ENCODE results near the gene BDNF.
"Not testable (repeated sequence)": the region's sequence is repeated elsewhere in the genome, so short reads cannot be mapped to it uniquely, and the experiment has no call there.

The BDNF gene

DNA sequence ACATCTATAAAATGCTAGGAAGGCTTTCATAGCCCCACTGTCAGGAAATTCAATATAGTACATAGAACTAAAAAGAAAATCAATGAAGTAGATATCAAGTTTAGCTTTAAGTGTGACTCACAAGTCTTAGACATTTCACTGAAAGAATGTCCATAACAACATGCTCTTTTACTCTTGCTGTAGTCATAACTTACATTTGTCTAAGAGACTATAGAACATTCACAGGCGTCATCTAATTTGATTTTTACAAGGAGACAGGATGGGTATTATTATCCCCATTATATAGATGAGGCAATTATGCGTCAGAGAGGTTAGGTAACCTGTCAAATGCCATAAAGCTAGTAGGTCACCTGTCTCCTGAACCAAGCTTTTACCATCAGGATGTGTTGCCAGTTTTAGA, 36.9 kb downstream of the BDNF start:
- no peak for DNase-seq

DNA sequence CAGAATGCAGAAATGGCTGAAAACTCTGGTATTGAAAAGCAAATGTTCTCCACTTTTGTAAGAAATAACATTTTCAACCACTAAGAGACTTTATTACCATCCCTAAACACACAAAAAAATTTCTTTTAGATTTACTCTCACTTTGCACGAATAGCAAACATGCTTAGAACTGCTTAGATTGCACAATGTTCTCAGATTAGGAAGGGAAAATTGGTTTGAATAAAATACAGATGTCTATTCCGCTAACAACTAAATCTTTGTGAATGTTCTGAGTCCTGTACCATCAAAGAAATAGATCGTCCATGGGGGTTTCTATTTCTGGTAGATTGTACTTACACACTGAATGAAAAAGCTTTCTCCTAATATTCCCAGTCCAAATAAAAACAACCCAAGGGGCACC, 40.1 kb downstream of the BDNF start:
- DNase-seq, result no peak

DNA sequence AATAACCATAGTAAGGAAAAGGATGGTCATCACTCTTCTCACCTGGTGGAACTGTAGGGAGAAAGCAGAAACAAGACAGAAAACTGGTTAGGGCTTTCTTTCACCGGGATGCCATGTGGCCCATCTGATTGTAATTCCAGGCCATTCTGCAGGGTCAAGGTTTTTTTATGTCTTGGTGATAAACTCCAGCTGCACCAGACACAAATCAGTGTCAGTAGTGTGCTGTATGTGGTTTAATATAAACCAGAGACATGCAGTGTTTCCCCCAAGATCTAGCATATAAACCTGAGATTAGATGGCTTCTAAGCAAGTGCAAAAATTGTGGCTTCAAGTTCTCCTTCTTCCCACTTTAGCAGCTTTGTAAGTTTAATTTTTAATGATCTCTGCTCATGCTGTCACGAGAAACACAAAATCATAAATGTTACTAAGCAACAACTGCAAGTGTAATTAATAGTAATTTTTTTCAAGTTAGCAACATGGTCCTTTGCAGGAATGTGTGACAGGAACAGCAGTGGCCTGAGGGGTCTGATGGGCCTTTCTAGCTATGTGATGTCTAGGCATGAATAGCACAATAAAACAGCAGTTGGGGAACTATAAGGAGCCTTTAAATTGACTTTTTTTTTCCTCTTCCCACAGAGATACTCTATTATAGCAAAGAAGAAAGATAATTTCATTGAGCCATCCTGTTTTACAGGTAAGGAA, 41.6 kb downstream of the BDNF start:
- DNase-seq, result no peak

DNA sequence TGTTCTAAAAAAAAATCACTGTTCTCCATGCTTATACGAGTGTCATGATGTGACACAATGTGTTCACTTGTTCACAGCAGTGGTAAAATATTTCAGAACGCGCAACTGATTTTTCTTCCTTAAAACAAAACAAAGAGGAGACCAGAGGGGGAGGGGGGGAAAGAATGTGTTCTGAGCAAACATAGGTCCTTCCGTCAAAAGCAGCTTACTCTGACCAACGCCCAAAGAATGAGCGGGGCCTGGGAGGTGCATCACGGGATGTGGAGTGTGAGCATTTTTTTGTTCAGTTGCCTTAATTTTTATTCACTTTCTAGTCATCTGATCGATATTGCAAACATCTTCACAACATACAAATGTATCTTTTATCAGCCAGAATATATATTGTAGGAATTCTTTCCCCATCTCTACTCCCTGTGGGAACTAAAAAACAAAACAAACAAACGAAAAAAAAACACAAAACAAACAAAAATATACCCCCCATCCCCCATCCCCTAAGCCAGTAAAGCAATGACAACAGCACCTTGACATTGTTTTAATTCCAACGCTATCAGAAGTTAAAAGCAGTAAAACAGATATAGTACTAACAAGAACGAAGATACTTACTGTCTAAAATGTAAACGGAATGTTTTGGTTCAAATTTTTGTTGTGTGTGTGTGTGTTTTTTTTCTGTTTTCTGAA, 43.3 kb downstream of the BDNF start:
- DNase-seq, result no peak

DNA sequence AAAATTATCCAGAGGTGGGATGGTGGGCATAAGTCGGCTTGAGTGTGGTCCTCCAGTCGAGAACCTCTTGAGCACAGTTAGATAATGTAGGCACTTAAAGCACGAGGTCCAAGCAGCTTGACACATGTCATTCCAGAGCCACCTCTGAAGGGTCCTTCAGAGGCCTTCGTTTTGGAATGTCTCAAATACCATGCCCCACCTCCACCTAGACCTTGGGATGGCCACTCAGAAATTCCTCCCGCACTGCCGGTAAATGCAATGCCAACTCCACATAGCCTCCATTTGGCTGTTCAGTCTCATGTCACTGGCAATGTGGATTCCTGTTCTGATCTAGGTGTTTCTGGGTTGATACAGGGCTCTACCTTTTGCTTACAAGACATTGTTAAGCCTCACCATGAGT, 43.9 kb downstream of the BDNF start:
- DNase-seq, result no peak

DNA sequence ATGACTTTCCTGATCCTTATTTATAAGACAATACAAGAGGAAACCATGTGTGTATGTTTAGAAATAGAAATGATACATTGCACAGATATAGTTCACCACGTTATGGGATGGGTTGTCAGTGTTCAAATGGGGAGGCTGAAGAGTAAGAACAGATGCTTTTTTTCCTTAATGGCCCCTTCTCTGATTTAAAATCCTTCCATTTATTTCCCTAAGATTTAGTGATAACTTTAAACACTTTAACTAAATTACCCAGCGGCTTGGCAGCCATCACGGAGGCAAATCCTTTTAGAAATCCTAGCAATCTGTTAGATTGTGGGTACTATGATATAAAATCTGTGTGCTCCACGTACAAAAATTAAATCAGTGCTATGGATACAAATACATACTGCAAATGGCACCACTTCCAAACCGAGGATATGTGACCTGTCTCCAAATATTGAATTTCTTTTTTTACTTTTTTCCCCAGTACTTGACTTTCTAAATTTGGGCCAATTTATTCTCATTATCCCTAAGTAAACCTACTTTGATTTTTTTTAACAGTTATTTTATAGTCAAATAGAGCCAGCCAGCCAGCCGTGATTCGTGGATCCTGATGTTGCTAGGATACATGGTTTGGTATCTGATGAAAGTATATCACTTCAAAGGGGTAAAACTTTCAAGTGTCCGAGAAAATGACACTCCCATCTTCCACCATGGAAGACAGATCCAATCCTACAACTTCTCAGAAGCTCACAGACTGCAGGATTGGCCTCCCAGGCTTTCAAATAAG, 46.1 kb downstream of the BDNF start:
- DNase-seq, result no peak

DNA sequence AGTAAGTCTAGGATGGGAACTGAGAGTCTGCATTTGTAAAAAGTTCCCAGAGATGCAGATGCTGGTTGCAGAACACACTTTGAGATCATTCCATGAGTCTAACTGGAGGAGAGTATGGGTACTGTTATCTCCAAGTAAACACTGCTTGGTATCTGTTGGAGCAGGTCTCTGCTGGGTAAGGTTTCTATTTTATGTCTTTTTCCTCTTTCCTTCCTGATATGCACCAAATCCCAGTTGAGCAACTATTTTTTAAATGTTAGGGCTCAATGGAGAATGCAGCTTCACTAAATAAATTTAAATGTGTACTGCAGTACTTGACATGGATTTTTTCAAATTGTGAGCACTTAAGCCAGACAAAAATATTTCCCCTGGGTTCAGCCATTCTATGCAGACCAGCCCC, 48.5 kb downstream of the BDNF start:
- DNase-seq, result no peak

DNA sequence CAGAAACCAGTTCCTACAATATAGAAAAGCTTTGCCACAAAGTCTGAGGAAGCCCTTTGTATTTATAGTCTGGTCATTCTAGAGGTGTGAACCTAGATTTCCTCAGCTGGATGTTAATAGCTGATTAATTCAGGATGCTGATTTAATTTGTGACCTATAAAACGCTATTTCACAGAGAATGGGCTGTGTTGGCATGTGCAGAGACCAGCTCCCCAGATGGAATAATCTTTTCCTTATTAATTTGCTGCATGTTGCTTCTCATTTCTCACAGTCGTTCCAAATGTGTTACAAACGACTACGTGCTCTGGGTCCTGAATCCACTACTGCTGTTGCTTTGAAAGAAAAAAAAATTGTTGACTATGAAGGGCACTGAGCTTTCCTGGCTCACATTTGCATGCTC, 49.3 kb downstream of the BDNF start:
- DNase-seq, result no peak

DNA sequence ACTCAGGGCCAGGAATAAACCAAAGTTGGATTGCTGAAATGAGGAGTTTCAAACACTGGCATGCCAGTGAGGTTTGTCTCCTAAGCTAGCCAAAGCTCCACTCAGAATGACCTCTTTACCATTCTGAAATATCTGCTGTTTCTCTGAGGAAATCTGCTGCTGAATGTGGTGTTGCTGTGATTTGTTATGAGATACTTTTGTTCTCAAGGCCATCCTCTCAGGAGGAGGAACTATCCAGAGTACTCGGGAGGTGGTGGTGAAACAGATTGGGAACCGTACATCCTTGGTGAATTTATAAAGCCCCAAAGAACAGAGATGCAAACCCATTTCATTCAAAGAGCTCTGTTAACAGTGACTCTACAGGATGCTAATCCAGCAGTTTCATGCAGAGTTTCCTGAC, 50.5 kb downstream of the BDNF start:
- DNase-seq, result no peak

DNA sequence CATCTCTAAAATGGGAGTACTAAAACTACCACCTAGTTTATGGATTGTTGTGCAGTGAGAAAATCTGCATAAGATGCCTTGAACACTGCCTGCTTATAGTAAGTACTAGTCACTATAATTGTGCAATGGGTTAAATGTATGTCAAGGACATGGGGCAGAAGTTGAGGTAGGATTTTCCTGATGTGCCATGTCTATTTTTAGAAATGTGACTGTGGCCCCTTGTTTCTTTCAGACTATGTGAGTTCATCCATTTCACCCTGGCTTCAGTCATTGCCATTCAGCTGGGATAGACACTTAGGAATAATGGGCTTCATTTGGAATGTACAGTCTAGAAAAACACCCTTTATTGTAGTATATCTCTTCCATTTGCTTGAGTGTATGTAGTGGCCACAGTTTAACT, 51.4 kb downstream of the BDNF start:
- DNase-seq, result no peak

DNA sequence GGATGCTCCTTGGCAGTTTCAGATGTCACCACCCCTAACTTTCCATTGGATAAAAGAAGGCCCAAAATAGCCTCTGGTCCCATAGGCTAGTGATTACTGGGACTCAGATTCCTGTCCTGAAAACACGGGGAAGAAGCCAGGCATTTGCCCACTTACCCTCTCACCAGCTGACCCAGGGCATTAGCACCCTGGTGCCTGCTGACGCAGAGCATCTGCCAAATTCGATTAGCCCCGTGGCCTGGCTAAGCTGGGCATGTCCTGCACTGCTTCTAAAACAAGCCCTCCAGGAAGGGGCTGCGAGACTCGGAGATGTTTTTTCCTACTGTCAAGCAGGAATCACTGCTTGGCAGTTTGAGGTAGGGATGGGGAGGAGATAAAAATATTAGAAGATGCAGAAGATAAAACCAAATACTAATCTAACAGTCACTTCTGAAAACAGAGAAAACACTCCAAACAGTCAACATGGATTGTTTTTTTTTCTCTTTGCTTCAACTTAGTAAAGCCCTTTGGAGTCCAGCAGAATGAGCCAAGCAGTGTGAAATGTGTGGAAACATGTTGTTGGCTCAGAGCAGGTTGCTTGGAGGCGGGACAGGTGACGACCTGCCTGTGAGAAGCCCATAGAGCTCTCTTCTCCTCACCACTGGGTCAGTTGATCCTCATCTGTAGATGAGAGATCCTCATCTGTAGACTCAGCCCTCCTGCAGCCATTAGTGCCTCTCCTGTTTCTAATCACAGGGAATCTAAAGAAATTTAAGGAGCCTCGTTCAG, 54.0 kb downstream of the BDNF start:
- DNase-seq, result no peak

DNA sequence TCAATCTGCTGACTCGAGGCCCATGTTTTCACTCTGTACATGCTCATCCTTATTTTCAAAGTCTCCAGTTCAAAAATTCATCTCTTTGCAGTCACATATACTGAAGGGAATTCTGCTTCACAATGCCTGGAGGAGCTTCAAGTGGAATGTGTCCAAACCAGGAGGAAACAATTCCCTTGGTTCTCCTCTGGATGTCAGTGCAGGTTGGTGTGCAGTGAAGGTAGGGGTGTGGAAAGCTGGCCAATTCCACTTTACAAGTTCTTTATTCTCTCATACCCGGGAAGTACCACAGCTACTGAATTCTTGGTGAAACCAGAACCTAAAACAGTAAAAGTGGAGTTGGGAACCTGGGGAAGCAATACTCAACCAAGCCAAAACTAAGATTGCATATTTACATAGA, 57.3 kb downstream of the BDNF start:
- no peak for DNase-seq

DNA sequence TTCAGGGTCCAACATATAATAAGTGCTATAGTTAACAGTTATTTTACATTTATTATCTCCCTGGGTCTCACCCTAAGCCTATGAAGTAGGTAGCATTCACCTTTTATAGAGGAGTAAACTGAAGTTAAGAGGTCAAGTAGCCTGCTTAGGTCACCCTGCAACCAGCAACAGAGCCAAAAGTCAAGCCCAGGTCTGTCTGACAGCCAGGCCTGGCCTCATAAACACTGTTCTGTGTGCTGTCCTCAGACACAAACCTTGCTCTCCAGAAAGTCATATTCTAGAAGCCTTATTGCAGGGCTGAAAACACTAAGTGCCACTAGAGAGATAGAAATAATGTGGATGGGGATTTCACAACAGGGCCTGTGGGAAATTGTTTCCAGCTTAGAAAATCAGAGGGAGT, 59.3 kb downstream of the BDNF start:
- DNase-seq, result no peak

DNA sequence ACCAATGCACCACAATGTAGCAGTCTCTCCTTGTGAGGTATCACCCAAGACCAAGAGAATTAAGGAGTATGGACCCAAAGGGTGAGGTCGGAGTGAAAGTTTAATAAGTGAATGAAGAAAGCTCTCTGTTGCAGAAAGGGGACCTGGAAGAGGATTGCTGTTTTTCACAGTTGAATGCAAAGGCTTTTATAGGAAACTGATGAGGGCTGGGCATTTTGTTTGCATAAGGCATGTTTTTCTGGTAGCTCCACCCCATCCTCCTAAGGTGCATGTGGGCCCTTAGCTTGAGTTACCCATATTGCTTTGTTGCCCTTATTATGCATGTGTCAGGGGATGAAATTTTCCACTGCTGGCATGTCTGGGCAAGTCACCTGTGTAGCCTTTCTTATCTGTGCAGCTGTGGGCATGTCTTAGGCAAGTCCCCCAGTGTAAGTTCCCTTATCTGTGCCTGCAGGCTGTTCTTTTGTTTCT, 64.7 kb downstream of the BDNF start:
- no peak for DNase-seq

DNA sequence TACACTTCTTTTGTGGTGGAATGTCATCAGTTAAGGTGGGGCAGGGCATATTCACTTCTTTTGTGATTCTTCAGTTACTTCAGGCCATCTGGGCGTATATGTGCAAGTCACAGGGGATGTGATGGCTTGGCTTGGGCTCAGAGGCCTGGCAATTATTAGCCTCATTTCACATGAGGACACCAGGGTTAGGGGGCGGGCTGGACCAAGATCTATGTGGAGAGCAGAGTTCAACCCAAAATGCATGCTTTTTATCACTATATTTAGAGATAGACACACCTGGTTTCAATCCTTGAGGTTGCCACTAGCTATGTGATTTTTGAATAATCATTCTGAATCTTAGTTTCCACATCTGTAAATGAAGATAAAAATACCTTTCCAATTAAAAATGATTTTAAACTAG, 65.5 kb downstream of the BDNF start:
- not testable (repeated sequence) for DNase-seq

DNA sequence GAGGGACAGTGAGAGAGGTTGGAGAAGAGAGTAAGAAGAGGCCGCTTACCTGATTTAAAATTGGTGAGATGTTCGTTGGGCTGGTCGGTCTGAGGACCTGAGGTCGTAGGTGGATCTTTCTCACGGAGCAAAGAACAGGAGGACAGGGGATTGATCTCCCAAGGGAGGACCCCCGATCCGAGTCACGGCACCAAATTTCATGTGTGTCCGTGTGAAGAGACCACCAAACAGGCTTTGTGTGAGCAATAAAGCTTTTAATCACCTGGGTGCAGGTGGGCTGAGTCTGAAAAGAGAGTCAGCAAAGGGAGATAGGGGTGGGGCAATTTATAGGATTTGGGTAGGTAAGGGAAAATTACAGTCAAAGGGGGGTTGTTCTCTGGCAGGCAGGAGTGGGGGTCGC, 66.0 kb downstream of the BDNF start:
- DNase-seq, result not testable (repeated sequence)

DNA sequence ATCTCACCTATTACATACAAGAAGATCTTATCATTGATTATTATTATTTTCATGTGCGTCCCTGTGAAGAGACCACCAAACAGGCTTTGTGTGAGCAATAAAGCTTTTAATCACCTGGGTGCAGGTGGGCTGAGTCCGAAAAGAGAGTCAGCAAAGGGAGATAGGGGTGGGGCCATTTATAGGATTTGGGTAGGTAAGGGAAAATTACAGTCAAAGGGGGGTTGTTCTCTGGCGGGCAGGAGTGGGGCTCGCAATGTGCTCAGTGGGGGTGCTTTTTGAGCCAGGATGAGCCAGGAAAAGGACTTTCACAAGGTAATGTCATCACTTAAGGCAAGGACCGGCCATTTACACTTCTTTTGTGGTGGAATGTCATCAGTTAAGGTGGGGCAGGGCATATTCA, 71.2 kb downstream of the BDNF start:
- not testable (repeated sequence) for DNase-seq

DNA sequence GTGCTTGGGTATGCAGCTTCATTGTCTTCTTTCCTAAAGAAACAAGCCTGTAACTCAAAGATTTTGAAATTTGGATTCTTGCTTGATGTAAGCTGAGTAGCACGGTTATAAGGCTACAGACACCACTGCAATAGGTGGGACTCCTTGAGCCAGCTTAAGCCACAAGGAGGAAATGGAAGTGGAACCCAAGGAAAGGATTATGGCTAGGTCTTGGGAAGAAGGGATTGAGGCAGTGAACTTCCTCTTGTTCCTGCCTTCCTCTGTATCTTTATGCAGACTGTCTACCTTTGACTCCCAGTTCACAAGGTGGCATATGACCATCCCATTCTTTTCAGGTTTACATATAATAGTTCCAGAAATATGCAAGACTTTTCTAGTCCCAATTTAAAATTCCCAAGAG, 72.3 kb downstream of the BDNF start:
- no peak for DNase-seq

DNA sequence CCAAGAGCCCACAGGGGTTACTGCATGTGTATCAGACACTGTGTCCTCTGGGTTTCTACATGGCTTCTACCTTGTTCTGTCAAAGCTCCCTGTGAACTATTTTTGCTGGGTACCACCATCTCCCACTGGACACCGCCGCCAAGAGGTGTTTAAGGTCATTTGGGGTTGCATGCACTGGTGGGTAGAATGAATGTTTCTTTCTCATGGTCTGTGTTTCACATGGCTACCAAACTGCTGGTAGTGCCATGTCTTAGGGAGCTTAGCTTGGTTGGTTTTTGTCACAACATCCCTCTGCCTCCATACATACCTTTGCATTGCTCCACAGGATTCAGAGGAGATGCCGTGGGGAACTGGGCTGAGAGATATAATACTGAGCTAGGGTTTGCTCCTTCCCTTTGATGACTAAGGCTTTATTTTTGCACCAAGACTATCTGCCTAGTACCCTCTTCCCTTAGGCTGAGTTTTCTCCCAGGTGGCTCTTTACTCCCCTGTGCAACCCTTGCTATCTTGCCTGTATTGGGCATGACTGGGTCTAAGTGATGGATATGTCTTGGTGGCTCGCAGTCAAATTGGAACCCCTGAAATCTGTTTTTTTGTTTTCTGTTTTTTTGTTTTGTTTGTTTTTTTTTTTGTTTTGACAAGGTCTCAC, 73.2 kb downstream of the BDNF start:
- DNase-seq, result no peak

DNA sequence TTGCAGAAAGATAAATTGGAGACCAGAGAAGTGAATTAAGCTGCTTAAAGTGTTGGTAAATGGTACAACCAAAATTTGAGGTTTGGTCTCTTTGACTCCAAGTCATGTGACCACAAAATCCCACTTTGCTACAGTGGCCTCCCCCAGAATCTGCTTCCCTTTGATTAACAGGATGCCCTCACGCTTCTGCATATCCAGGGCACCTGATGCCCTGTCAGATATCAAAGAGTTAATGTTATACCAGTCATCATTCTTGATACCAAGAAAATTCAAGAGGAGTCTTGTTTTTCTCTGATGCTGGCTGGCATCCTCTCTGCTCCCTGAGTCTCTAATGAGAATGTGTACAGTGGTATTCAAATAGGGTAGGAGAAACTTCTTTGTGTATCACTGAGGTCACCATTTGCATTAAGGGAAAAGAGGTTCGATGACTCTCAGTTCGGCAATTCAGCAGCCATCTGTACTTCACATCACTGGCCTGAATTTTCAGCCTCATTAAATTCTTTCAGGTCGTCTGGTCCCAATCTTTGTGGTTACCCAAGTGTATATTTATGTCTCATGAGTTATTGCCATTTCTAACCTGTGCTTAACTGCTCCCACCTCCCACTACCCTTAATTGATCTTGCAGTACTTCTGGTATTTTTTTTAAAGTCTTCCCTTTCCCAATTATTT, 73.9 kb downstream of the BDNF start:
- no peak for DNase-seq

DNA sequence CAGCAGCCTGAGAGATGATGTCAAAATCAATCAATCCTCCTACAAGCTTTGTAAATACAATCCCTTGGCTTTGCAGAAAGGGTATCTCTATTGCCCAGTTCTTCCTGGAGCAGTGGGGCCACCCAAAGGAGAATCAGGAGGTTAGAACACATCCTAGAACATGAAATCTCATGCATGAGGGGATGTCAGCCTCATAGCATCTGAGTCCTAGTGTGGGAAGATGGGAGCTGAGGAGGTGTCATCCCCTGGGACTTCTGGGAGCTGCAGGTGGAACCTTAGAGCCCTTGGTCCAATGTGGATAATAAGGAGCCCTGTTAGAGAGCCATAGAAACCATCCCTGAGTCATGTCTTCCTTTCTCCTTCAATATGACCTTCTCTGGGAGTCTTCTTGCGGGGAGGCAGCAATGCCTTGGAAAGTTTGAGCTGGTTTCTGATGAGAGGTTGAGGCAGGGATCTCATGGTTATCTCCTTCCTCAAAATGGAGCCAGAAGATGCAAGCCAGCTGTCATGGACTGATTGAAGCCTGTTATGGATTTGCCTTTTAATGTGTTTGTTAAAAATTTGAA, 74.8 kb downstream of the BDNF start:
- no peak for DNase-seq

Data from CD4-positive, alpha-beta T cell treated with Interferon gamma for 1 hour (primary cell).